ENCODE measurements around the gene DIAPH1.

DIAPH1 gene

GRCh38 chr5:141490771-141491170, 128.0 kb downstream of the DIAPH1 start:
- in situ Hi-C loops (cut with HindIII; ENCODE audit: low sequenced_read_pairs), result no loop called here

GRCh38 chr5:141490271-141490670, 128.5 kb downstream of the DIAPH1 start:
- in situ Hi-C loops (cut with HindIII; ENCODE audit: low sequenced_read_pairs), result no loop called here

- in situ Hi-C loops (cut with HindIII; ENCODE audit: low sequenced_read_pairs), result no loop called here
Observed at GRCh38 chr5:141489841-141490240, 129.0 kb downstream of the DIAPH1 start.

- in situ Hi-C loops (cut with HindIII; ENCODE audit: low sequenced_read_pairs), result no loop called here
Observed at GRCh38 chr5:141488591-141489561, 129.9 kb downstream of the DIAPH1 start, which contains the start of gene PCDHGC5. PCDHGC5 (plus strand) TSS chr5:141489081; CDS start chr5:141489241, 160 bp downstream.

DNA sequence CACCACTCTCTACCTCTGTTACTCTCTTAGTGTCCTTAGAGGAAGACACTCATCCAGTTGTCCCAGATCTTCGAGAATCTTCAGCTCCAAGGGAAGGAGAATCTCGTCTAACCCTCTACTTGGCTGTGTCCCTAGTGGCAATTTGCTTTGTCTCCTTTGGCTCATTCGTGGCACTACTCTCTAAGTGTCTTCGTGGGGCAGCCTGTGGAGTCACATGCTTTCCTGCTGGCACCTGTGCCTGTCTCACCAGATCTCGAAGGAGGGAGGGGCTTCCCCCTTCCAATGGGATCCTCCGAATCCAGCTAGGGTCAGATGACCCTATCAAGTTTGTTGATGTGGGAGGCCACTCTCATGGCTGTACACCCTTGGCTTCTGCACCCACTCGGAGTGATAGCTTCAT, 131.7 kb downstream of the DIAPH1 start:
- in situ Hi-C loops (cut with HindIII; ENCODE audit: low sequenced_read_pairs), result no loop called here

GRCh38 chr5:141486091-141486490, 132.7 kb downstream of the DIAPH1 start:
- in situ Hi-C loops (cut with HindIII; ENCODE audit: low sequenced_read_pairs), result no loop called here

DNA sequence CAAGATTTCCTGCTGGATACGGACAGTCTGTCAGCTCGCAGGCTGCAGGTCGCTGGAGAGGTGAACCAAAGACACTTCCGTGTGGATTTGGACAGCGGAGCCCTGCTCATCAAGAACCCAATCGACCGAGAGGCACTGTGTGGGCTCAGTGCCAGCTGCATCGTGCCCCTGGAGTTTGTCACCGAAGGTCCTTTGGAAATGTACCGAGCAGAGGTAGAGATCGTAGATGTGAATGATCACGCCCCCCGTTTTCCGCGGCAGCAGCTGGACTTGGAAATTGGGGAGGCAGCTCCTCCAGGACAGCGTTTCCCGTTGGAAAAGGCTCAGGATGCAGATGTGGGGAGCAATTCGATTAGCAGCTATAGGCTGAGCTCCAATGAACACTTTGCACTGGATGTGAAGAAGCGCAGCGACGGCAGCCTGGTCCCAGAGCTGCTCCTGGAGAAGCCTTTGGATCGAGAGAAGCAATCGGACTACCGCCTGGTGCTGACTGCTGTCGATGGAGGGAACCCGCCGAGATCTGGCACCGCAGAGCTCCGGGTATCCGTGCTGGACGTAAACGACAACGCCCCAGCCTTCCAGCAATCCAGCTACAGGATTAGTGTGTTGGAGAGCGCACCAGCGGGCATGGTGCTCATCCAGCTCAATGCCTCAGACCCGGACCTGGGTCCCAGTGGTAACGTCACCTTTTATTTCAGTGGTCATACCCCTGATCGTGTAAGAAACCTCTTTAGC, 133.3 kb downstream of the DIAPH1 start:
- in situ Hi-C loops (cut with HindIII; ENCODE audit: low sequenced_read_pairs), result no loop called here

DNA sequence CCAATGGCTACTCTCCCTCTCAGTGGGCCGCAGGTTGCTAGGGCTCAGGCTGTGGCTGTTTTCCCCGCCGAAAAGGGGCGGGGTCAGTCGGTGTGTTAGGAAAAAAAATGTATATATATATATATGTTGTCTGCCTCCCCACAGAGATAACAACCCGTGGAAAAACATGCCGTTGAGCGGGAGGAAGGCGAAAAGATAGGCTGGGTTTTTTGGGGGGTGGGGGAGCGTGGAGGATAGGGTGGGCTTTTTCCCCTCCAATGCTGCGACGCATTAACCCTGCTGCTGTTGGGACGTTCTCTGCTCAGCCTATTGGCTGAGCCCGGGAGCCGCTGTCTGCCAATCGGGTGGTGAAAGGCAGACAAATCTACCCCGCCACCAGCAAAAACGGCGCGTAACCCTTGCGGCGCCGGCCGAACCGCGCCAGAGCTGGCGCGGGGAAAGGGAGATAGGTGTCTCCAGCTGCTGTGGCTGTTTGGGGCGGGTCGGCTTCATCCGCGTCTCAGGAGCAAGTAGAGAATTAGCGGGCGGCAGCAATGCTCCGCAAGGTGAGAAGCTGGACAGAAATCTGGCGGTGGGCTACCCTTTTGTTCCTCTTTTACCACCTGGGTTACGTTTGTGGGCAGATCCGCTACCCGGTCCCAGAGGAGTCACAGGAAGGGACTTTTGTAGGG, 134.0 kb downstream of the DIAPH1 start, which contains the start of gene PCDHGC4:
TSS of gene PCDHGC4 (plus strand) at position 390 of the 671 bp plus-strand sequence. CDS start at position 534, 144 bp downstream.
- in situ Hi-C loops (cut with HindIII; ENCODE audit: low sequenced_read_pairs), result no loop called here

GRCh38 chr5:141484310-141484640, 134.5 kb downstream of the DIAPH1 start:
- in situ Hi-C loops (cut with HindIII; ENCODE audit: low sequenced_read_pairs), result no loop called here

GRCh38 chr5:141483902-141484301, 134.9 kb downstream of the DIAPH1 start:
- in situ Hi-C loops (cut with HindIII; ENCODE audit: low sequenced_read_pairs), result no loop called here

DNA sequence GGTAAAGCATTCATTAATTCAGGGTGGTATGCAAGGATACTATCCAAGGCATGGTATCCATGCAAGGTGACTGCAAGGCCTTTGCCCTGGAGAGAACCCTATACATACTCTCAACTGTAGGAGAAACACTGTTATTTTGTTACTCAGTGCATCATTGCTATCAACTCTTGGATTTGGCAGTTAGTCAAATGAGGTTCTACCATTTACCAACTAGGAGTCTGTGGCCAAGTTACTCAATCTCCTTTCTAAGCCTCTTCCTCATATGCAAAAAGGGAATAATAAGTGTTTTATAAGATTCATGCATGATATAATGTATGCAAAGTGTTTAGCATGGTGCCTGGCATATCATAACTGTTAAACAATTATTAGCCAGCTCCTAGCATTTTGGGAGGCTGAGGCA, 139.0 kb downstream of the DIAPH1 start:
- in situ Hi-C loops (cut with HindIII; ENCODE audit: low sequenced_read_pairs), result no loop called here

- in situ Hi-C loops (cut with HindIII; ENCODE audit: low sequenced_read_pairs), result no loop called here
Observed at GRCh38 chr5:141478321-141478945, 140.4 kb downstream of the DIAPH1 start.

- in situ Hi-C loops (cut with HindIII; ENCODE audit: low sequenced_read_pairs), result no loop called here
Observed at GRCh38 chr5:141477815-141478214, 141.0 kb downstream of the DIAPH1 start.

DNA sequence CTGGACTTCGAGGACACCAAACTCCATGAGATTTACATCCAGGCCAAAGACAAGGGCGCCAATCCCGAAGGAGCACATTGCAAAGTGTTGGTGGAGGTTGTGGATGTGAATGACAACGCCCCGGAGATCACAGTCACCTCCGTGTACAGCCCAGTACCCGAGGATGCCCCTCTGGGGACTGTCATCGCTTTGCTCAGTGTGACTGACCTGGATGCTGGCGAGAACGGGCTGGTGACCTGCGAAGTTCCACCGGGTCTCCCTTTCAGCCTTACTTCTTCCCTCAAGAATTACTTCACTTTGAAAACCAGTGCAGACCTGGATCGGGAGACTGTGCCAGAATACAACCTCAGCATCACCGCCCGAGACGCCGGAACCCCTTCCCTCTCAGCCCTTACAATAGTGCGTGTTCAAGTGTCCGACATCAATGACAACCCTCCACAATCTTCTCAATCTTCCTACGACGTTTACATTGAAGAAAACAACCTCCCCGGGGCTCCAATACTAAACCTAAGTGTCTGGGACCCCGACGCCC, 141.7 kb downstream of the DIAPH1 start:
- in situ Hi-C loops (cut with HindIII; ENCODE audit: low sequenced_read_pairs), result no loop called here

GRCh38 chr5:141476132-141476911, 142.5 kb downstream of the DIAPH1 start:
- in situ Hi-C loops (cut with HindIII; ENCODE audit: low sequenced_read_pairs), result no loop called here

- in situ Hi-C loops (cut with HindIII; ENCODE audit: low sequenced_read_pairs), result no loop called here
Observed at GRCh38 chr5:141475625-141476131, 143.1 kb downstream of the DIAPH1 start, which contains the start of gene PCDHGC3. PCDHGC3 (plus strand) TSS chr5:141475966; CDS start chr5:141476117, 151 bp downstream.

DNA sequence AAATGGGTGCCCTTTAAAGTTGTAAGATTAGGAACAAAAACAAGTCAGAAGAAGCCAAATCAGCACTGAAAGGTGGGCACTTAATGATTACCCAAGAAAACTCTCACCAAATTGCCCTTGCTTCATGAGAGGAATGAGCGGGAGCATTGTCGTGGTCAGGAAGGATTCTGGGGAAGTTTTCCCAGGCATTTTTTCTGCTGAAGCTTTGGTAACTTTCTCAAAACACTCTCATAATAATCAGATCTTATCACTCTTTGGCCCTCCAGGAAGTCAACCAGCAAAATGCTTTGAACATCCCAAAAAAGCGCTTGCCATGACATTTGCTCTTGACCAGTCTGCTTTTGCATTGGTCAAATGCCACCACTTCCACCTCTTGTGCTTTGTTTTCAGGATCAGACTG, 153.4 kb downstream of the DIAPH1 start:
- in situ Hi-C loops (cut with HindIII; ENCODE audit: low sequenced_read_pairs), result loop anchor here (10.0 kb wide), 1 partner anchor 59 kb away; no protein-coding TSS in a partner anchor

Data from DLD1 (cell line).